ENCODE results near the gene NDUFB5.

NDUFB5 gene

DNA sequence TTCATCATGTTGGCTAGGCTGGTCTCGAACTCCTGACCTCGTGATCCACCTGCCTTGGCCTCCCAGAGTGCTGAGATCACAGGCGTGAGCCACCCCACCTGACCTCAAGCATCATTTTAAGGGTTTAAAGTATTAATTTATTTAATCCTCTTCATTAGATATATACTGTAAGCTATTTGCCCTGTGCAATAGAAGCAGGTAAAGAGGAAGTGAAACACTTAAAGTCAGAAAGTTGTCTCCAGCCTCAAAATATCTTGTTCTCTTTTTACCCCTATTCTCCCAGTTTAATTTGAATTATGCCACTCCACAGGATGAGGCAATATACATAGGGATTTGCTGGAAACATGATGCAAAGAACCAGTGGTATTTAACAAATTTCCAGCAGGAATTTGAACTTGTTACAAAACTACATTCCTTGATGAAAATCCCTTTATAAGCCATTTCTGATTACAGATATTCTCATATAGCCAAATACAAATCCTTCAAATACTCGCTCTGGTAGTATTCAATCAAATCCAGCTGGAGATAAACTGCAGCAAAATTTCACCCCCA lies 2.0 kb downstream of the NDUFB5 start:
- TF ChIP-seq, protein P1, sequence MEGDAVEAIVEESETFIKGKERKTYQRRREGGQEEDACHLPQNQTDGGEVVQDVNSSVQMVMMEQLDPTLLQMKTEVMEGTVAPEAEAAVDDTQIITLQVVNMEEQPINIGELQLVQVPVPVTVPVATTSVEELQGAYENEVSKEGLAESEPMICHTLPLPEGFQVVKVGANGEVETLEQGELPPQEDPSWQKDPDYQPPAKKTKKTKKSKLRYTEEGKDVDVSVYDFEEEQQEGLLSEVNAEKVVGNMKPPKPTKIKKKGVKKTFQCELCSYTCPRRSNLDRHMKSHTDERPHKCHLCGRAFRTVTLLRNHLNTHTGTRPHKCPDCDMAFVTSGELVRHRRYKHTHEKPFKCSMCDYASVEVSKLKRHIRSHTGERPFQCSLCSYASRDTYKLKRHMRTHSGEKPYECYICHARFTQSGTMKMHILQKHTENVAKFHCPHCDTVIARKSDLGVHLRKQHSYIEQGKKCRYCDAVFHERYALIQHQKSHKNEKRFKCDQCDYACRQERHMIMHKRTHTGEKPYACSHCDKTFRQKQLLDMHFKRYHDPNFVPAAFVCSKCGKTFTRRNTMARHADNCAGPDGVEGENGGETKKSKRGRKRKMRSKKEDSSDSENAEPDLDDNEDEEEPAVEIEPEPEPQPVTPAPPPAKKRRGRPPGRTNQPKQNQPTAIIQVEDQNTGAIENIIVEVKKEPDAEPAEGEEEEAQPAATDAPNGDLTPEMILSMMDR (IDR thresholded peaks at IDR 0.05; ENCODE audit: extremely low read depth, insufficient read depth, missing control alignments) = no peak
- DNase-seq (ENCODE audit: low spot score) = no peak
- in situ Hi-C loops (cut with MboI; ENCODE audit: low pct_unique_long_range_greater_than_20kb, low sequenced_read_pairs, unreplicated experiment) = no loop called here

GRCh38 chr3:179608931-179609720 lies 4.5 kb downstream of the NDUFB5 start:
- peak; percentile 48 for DNase-seq (ENCODE audit: low spot score)
- TF ChIP-seq, protein P1 (IDR thresholded peaks at IDR 0.05; ENCODE audit: extremely low read depth, insufficient read depth, missing control alignments) = no peak
- in situ Hi-C loops (cut with MboI; ENCODE audit: low pct_unique_long_range_greater_than_20kb, low sequenced_read_pairs, unreplicated experiment) = no loop called here

GRCh38 chr3:179610066-179610465 lies 5.5 kb downstream of the NDUFB5 start:
- TF ChIP-seq, protein P1 (IDR thresholded peaks at IDR 0.05; ENCODE audit: extremely low read depth, insufficient read depth, missing control alignments) = no peak
- no peak for DNase-seq (ENCODE audit: low spot score)
- in situ Hi-C loops (cut with MboI; ENCODE audit: low pct_unique_long_range_greater_than_20kb, low sequenced_read_pairs, unreplicated experiment) = no loop called here

DNA sequence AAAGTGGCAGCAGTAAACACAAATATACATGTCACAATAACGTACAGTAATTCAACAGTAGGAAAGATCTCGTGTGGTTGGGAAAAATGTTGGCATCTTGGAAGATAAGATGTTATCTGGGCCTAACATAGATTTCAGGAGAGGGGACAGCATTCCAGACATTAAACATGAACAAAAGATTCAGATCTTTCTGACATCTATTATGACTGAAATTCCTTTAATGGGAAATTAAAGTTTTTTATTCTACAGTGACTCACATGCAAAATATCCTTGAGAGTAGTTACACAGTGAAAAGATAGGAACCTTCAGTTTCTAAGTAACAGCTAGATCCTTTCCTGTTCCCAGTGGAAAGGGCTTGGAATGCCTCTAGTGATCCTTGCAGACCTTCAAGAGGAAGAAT lies 9.2 kb downstream of the NDUFB5 start:
- TF ChIP-seq, protein P1 (IDR thresholded peaks at IDR 0.05; ENCODE audit: extremely low read depth, insufficient read depth, missing control alignments) = no peak
- no peak for DNase-seq (ENCODE audit: low spot score)
- in situ Hi-C loops (cut with MboI; ENCODE audit: low pct_unique_long_range_greater_than_20kb, low sequenced_read_pairs, unreplicated experiment) = no loop called here

DNA sequence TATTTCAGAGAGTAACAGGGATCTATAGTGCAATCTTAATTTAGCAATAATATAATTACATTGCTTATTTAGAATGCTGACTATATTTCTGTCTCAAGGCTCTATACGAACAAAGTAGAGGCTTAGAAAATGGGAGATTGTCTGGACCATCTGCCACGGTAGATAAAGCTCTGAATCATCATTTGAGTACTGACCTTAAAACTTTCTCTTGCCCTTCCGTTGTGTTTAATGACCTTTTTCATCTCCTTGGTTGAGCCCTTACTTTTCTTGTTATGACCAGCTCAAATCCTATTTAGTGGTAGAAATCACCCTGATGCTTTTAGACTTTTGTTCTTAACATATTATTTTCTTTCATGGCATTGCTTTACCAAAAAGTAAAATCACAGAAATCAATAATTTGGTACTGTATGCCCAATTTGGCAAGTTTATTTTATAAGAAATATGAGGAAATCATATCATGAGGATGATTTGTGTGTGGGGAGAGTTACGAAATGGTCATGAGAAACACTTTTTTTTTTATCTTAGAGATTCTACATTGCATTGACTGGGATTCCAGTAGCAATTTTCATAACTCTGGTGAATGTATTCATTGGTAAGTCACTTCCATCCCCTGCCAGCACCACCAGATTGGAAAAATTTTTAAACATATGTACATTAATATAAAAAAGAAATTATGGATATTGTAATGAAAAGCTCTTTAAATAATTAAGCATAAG lies 11.0 kb downstream of the NDUFB5 start:
- in situ Hi-C loops (cut with MboI; ENCODE audit: low pct_unique_long_range_greater_than_20kb, low sequenced_read_pairs, unreplicated experiment) = no loop called here
- TF ChIP-seq, protein P1 (IDR thresholded peaks at IDR 0.05; ENCODE audit: extremely low read depth, insufficient read depth, missing control alignments) = no peak
- no peak for DNase-seq (ENCODE audit: low spot score)

- no peak for DNase-seq (ENCODE audit: low spot score)
- in situ Hi-C loops (cut with MboI; ENCODE audit: low pct_unique_long_range_greater_than_20kb, low sequenced_read_pairs, unreplicated experiment) = no loop called here
- TF ChIP-seq, protein P1 (IDR thresholded peaks at IDR 0.05; ENCODE audit: extremely low read depth, insufficient read depth, missing control alignments) = no peak
Measured at GRCh38 chr3:179622023-179622422, 17.4 kb downstream of the NDUFB5 start.

Data from GM13977 (cell line).